HCT116 (cell line): ENCODE results near the gene NEDD4L. TPM values are rescaled to one million over a fixed set of nuclear protein-coding genes. Genes with fewer than 3 reads are reported as not detected.

ENCODE experiments used
- ATAC-seq: fragments of 200-7000 bp; cut with Tn5 transposase; 2 replicates; pipeline ENCODE4 v1.9.1; 2020; ENCODE audit warnings: mild to moderate bottlenecking, moderate library complexity
- BruUV-seq: library from RNA; stranded (reverse); fragments of 400-500 nt; replicated peaks from 2 replicates; lab custom pipeline; 2021; lab: Mats Ljungman, UMichigan
- CTCF ChIA-PET: fragments of 300-600 bp; sonication (Branson Sonifier 250); formaldehyde crosslinking; loops from one replicate; lab custom pipeline; 2021; ENCODE audit warnings: antibody characterized with exemption; lab: Charles Lee
- POLR2A ChIA-PET: fragments of 300-600, 350-600 bp; sonication (Branson Sonifier 250); formaldehyde crosslinking; loops from one replicate; lab custom pipeline; 2021; ENCODE audit warnings: antibody characterized with exemption; lab: Charles Lee
- RAD21 ChIA-PET, 2 experiments: fragments of 300-600 bp; sonication (Branson Sonifier 250); formaldehyde crosslinking; loops; one replicate each; lab custom pipeline; 2023; ENCODE audit warnings: low total read pairs in 2 of 2; ENCODE audit not compliant: uncharacterized antibody in 2 of 2, unreplicated experiment in 2 of 2, low non-redundant PET in 1 of 2; lab: Charles Lee
- DNase-seq: peaks from one replicate; pipeline ENCODE4 v3.0.0-alpha.2; 2010; ENCODE audit warnings: low read depth, low spot score
- H2AFZ ChIP-seq: fragments of 200-600 bp; shearing (Covaris generic), sonication (generic); 2 replicates; pipeline ENCODE4 v1.6.1; 2017; ENCODE audit warnings: low read depth, mixed run types, mixed read lengths, antibody characterized with exemption, low read length; ENCODE audit not compliant: poor library complexity, severe bottlenecking
- H3K27ac ChIP-seq: 2 replicates; pipeline ENCODE4 v1.5.1; 2012; ENCODE audit warnings: low read depth, low read length
- H3K27me3 ChIP-seq: fragments of 200-600 bp; sonication (generic); 2 replicates; pipeline ENCODE4 v1.6.1; 2016; ENCODE audit warnings: mixed run types, low read length, mixed read lengths; ENCODE audit not compliant: insufficient read depth
- H3K36me3 ChIP-seq, 2 experiments: fragments of 200-500 bp in 1 of 2; fragments of 200-600 bp in 1 of 2; sonication (Bioruptor generic) in 1 of 2; sonication (generic) in 1 of 2; 2 replicates each; pipeline versions ENCODE4 v1.5.1 to v1.6.1; 2014 to 2016; ENCODE audit warnings: low read length in 2 of 2, inconsistent platforms in 1 of 2, mixed read lengths in 1 of 2, mixed run types in 1 of 2; ENCODE audit not compliant: insufficient read depth in 2 of 2, control insufficient read depth in 1 of 2
- H3K4me1 ChIP-seq, 2 experiments: fragments of 200-600 bp in 1 of 2; sonication (generic) in 1 of 2; 2 replicates each; pipeline versions ENCODE4 v1.5.1 to v1.6.1; 2012 to 2017; ENCODE audit warnings: low read length in 2 of 2, inconsistent platforms in 1 of 2, mild to moderate bottlenecking in 1 of 2, mixed read lengths in 1 of 2, mixed run types in 1 of 2, moderate library complexity in 1 of 2; ENCODE audit not compliant: insufficient read depth in 2 of 2, control insufficient read depth in 1 of 2
- H3K4me2 ChIP-seq: fragments of 200-600 bp; sonication (generic); 2 replicates; pipeline ENCODE4 v1.6.1; 2017; ENCODE audit warnings: mixed run types, low read length, mixed read lengths
- H3K4me3 ChIP-seq, 2 experiments: fragments of 200-600 bp in 1 of 2; sonication (generic) in 1 of 2; replicated peaks in 1 of 2; 2 replicates each; pipeline ENCODE4 v1.5.1; 2011 to 2016; ENCODE audit warnings: low read length in 2 of 2, control low read depth in 1 of 2, low read depth in 1 of 2, mild to moderate bottlenecking in 1 of 2, mixed read lengths in 1 of 2, mixed run types in 1 of 2
- H3K79me2 ChIP-seq: fragments of 200-600 bp; sonication (generic); 2 replicates; pipeline ENCODE4 v1.6.1; 2017; ENCODE audit warnings: mild to moderate bottlenecking, mixed run types, low read length, moderate library complexity, mixed read lengths; ENCODE audit not compliant: insufficient read depth
- H3K9ac ChIP-seq: fragments of 200-600 bp; sonication (generic); 2 replicates; pipeline ENCODE4 v1.6.1; 2016; ENCODE audit warnings: low read length, mixed read lengths
- H3K9me2 ChIP-seq: fragments of 200-600 bp; sonication (generic), shearing (Covaris generic); 2 replicates; pipeline ENCODE4 v1.6.1; 2017; ENCODE audit warnings: mixed run types, mild to moderate bottlenecking, moderate library complexity; ENCODE audit not compliant: insufficient read depth
- H3K9me3 ChIP-seq, 2 experiments: fragments of 200-500 bp in 1 of 2; fragments of 200-600 bp in 1 of 2; sonication (Bioruptor generic) in 1 of 2; sonication (generic) in 1 of 2; 2 replicates each; pipeline ENCODE4 v1.6.1; 2014 to 2017; ENCODE audit warnings: low read length in 2 of 2, mixed read lengths in 2 of 2, inconsistent platforms in 1 of 2, low read depth in 1 of 2, mild to moderate bottlenecking in 1 of 2, mixed run types in 1 of 2, moderate library complexity in 1 of 2; ENCODE audit not compliant: control insufficient read depth in 1 of 2, insufficient read depth in 1 of 2
- H4K20me1 ChIP-seq: fragments of 200-600 bp; sonication (generic), shearing (Covaris generic); 2 replicates; pipeline ENCODE4 v1.6.1; 2017; ENCODE audit warnings: mixed run types, mild to moderate bottlenecking, moderate library complexity; ENCODE audit not compliant: insufficient read depth
- CBX3 ChIP-seq: IDR thresholded peaks from 2 replicates; pipeline ENCODE4 v1.6.1; 2012; ENCODE audit warnings: low read depth
- CEBPB ChIP-seq: IDR thresholded peaks from 2 replicates; pipeline ENCODE4 v1.6.1; 2012; ENCODE audit warnings: low read depth
- EGR1 ChIP-seq: IDR thresholded peaks from 2 replicates; pipeline ENCODE4 v1.6.1; 2012; ENCODE audit warnings: low read depth
- ELF1 ChIP-seq: IDR thresholded peaks from 2 replicates; pipeline ENCODE4 v1.6.1; 2012; ENCODE audit warnings: low read depth, borderline replicate concordance
- EZH2 ChIP-seq: fragments of 200-600 bp; sonication (generic); IDR thresholded peaks from 2 replicates; pipeline ENCODE4 v1.6.1; 2017; ENCODE audit warnings: antibody characterized with exemption, mixed run types
- EZH2phosphoT487 ChIP-seq: fragments of 200-600 bp; IDR thresholded peaks from 2 replicates; pipeline ENCODE4 v1.6.1; 2018; ENCODE audit warnings: antibody characterized with exemption, borderline replicate concordance
- FOSL1 ChIP-seq: IDR thresholded peaks from 2 replicates; pipeline ENCODE4 v1.6.1; 2012; ENCODE audit warnings: low read depth
- POLR2AphosphoS5 ChIP-seq: IDR thresholded peaks from 2 replicates; pipeline ENCODE4 v1.6.1; 2011; ENCODE audit warnings: mild to moderate bottlenecking, low read depth, low read length, moderate library complexity
- RAD21 ChIP-seq: IDR thresholded peaks from 2 replicates; pipeline ENCODE4 v1.6.1; 2012; ENCODE audit warnings: low read depth, mild to moderate bottlenecking
- SP1 ChIP-seq: IDR thresholded peaks from 2 replicates; pipeline ENCODE4 v1.6.1; 2012; ENCODE audit warnings: low read depth
- SRF ChIP-seq: IDR thresholded peaks from 2 replicates; pipeline ENCODE4 v1.6.1; 2012; ENCODE audit warnings: low read depth
- TCF7L2 ChIP-seq: IDR thresholded peaks from 2 replicates; pipeline ENCODE4 v1.7.0; 2011; ENCODE audit warnings: borderline replicate concordance, inconsistent platforms; ENCODE audit not compliant: insufficient read depth, insufficient read length; ENCODE audit errors: extremely low read depth
- YY1 ChIP-seq: IDR thresholded peaks from 2 replicates; pipeline ENCODE4 v1.6.1; 2011; ENCODE audit warnings: low read length, low read depth, moderate library complexity, mild to moderate bottlenecking; ENCODE audit not compliant: insufficient replicate concordance; ENCODE audit errors: extremely low read depth
- ZBTB33 ChIP-seq: IDR thresholded peaks from 2 replicates; pipeline ENCODE4 v1.6.1; 2011; ENCODE audit warnings: mild to moderate bottlenecking, low read length, moderate library complexity; ENCODE audit not compliant: insufficient replicate concordance; ENCODE audit errors: extremely low read depth
- ZNF274 ChIP-seq: fragments of 200-500 bp; sonication (Bioruptor generic); IDR thresholded peaks from 2 replicates; pipeline ENCODE4 v1.6.1; 2014; ENCODE audit warnings: mild to moderate bottlenecking, low read depth, low read length, inconsistent platforms
- intact Hi-C: fragments of 100-400 bp; cut with micrococcal nuclease; formaldehyde crosslinking; loops from 2 replicates; pipeline ENCODE4 v1.10.0; 2022
- total RNA-seq: library from RNA; stranded (reverse); gene quantifications from one replicate; pipeline ENCODE4 v1.2.1, GENCODE V29; 2021; ENCODE audit not compliant: unreplicated experiment
- TF ChIP-seq, protein P1 (sequence below): IDR thresholded peaks from 2 replicates; pipeline ENCODE4 v1.6.1; 2012
- TF ChIP-seq, protein P2 (sequence below), 3 experiments: fragments of 200-600 bp in 1 of 3; sonication (generic) in 1 of 3; IDR thresholded peaks in 2 of 3; conservative IDR thresholded peaks in 1 of 3; 2 replicates each; pipeline ENCODE4 v1.5.1; 2012 to 2017; ENCODE audit warnings: low read depth in 2 of 3, low read length in 2 of 3, antibody characterized with exemption in 1 of 3, borderline replicate concordance in 1 of 3, control low read depth in 1 of 3, mild to moderate bottlenecking in 1 of 3, mixed read lengths in 1 of 3, mixed run types in 1 of 3, moderate library complexity in 1 of 3; ENCODE audit not compliant: insufficient read depth in 1 of 3
- TF ChIP-seq, protein P3 (sequence below): IDR thresholded peaks from 2 replicates; pipeline ENCODE4 v1.6.1; 2012

NEDD4L gene
- total RNA-seq, 1 experiment from 2014 or later, result 41.5 TPM

GRCh38 chr18:58047556-58047882 lies 3.5 kb downstream of the NEDD4L start:
- H3K9ac ChIP-seq, result no peak overlapping the region
- RAD21 ChIA-PET, result no interaction called here
- no peaks in the 10 kb centered on the region for H3K36me3 ChIP-seq
- H3K27me3 ChIP-seq, result no peaks in the 10 kb centered on the region
- CTCF ChIA-PET, result no interaction called here
- peaks cover 8 to 21% of the 10 kb centered on the region in 2 experiments; a peak in 3 of 4 replicates for H3K4me1 ChIP-seq
- no peak overlapping the region for H3K27ac ChIP-seq
- no peak overlapping the region for H3K4me3 ChIP-seq
- TF ChIP-seq, protein P1, sequence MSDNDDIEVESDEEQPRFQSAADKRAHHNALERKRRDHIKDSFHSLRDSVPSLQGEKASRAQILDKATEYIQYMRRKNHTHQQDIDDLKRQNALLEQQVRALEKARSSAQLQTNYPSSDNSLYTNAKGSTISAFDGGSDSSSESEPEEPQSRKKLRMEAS, result no peak
- TF ChIP-seq POLR2AphosphoS5 (no peak), YY1 (no peak), FOSL1 (no peak), RAD21 (no peak), EGR1 (no peak), CBX3 (no peak), EZH2phosphoT487 (no peak), ZBTB33 (no peak), SP1 (no peak), CEBPB (no peak), TCF7L2 (no peak), ZNF274 (no peak), SRF (no peak), ELF1 (no peak), EZH2 (no peak)
- TF ChIP-seq, protein P2, sequence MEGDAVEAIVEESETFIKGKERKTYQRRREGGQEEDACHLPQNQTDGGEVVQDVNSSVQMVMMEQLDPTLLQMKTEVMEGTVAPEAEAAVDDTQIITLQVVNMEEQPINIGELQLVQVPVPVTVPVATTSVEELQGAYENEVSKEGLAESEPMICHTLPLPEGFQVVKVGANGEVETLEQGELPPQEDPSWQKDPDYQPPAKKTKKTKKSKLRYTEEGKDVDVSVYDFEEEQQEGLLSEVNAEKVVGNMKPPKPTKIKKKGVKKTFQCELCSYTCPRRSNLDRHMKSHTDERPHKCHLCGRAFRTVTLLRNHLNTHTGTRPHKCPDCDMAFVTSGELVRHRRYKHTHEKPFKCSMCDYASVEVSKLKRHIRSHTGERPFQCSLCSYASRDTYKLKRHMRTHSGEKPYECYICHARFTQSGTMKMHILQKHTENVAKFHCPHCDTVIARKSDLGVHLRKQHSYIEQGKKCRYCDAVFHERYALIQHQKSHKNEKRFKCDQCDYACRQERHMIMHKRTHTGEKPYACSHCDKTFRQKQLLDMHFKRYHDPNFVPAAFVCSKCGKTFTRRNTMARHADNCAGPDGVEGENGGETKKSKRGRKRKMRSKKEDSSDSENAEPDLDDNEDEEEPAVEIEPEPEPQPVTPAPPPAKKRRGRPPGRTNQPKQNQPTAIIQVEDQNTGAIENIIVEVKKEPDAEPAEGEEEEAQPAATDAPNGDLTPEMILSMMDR (IDR thresholded peaks at IDR 0.05 in 2 of 3, conservative IDR thresholded peaks at IDR 0.05 in 1 of 3; ENCODE audit: borderline replicate concordance in 1 of 3, insufficient read depth in 1 of 3, low read depth in 2 of 3, low read length in 2 of 3), result no peak
- TF ChIP-seq, protein P3, sequence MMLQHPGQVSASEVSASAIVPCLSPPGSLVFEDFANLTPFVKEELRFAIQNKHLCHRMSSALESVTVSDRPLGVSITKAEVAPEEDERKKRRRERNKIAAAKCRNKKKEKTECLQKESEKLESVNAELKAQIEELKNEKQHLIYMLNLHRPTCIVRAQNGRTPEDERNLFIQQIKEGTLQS, result no peak
- TF ChIP-seq, all 23 proteins: peak for 0
- Histone ChIP-seq H3K4me2 (no peak overlapping the region), H3K9me2 (no peaks in the 10 kb centered on the region), H4K20me1 (no peaks in the 10 kb centered on the region), H3K9me3 (no peaks in the 10 kb centered on the region), H2AFZ (no peak overlapping the region), H3K79me2 (no peaks in the 10 kb centered on the region)
- no TSS peak for BruUV-seq
- ATAC-seq, result no peak
- intact Hi-C loops, result no loop called here
- POLR2A ChIA-PET, result no interaction called here
- DNase-seq, result no peak
